ENCODE measurements around the gene RBM17.
"Not testable (repeated sequence)": the region's sequence is repeated elsewhere in the genome, so short reads cannot be mapped to it uniquely, and the experiment has no call there.

The RBM17 gene

GRCh38 chr10:6114805-6115341 lies 26.0 kb downstream of the RBM17 start:
- DNase-seq = no peak

GRCh38 chr10:6115411-6115810 lies 26.6 kb downstream of the RBM17 start:
- DNase-seq = no peak

- no peak for DNase-seq
Measured at GRCh38 chr10:6115824-6116350, 27.1 kb downstream of the RBM17 start.

- DNase-seq = no peak
Measured at GRCh38 chr10:6116806-6117205, 28.0 kb downstream of the RBM17 start.

- no peak for DNase-seq
Measured at GRCh38 chr10:6117711-6118110, 28.9 kb downstream of the RBM17 start.

GRCh38 chr10:6119423-6119822 lies 30.6 kb downstream of the RBM17 start:
- no peak for DNase-seq

- no peak for DNase-seq
Measured at GRCh38 chr10:6119962-6120361, 31.1 kb downstream of the RBM17 start.

GRCh38 chr10:6120691-6121090 lies 31.9 kb downstream of the RBM17 start:
- no peak for DNase-seq

- no peak for DNase-seq
Measured at GRCh38 chr10:6121146-6121545, 32.3 kb downstream of the RBM17 start.

- DNase-seq = no peak
Measured at GRCh38 chr10:6123532-6123931, 34.7 kb downstream of the RBM17 start.

GRCh38 chr10:6124666-6125065 lies 35.8 kb downstream of the RBM17 start:
- no peak for DNase-seq

GRCh38 chr10:6127461-6127860 lies 38.6 kb downstream of the RBM17 start:
- not testable (repeated sequence) for DNase-seq

- DNase-seq = no peak
Measured at GRCh38 chr10:6128087-6128486, 39.3 kb downstream of the RBM17 start.

GRCh38 chr10:6128591-6129251 lies 39.9 kb downstream of the RBM17 start:
- no peak for DNase-seq

GRCh38 chr10:6130848-6131470 lies 42.1 kb downstream of the RBM17 start:
- no peak for DNase-seq

- DNase-seq = no peak
Measured at GRCh38 chr10:6133331-6134098, 44.7 kb downstream of the RBM17 start.

GRCh38 chr10:6134099-6134823 lies 45.4 kb downstream of the RBM17 start:
- DNase-seq = no peak

GRCh38 chr10:6135039-6135438 lies 46.2 kb downstream of the RBM17 start:
- no peak for DNase-seq

- no peak for DNase-seq
Measured at GRCh38 chr10:6135589-6136168, 46.8 kb downstream of the RBM17 start.

GRCh38 chr10:6136215-6137201 lies 47.7 kb downstream of the RBM17 start:
- no peak for DNase-seq

- no peak for DNase-seq
Measured at GRCh38 chr10:6138456-6138855, 49.6 kb downstream of the RBM17 start.

Measured in NCI-H510A treated with DMSO at 0.1 percent for 48 hours (cell line).